Tibial nerve (tissue), 4 donors: Measurements from ENCODE around the gene C2CD2L. TPM values are rescaled to one million over a fixed set of nuclear protein-coding genes. Genes with fewer than 3 reads are reported as not detected.
"Not testable (repeated sequence)": the region's sequence is repeated elsewhere in the genome, so short reads cannot be mapped to it uniquely, and the experiment has no call there.

Experiments used
- DNase-seq, 2 donors: peaks; one replicate each; pipeline ENCODE4 v3.0.0-alpha.2; 2019; ENCODE audit warnings: low spot score in 2 of 2
- H3K27ac ChIP-seq, 4 donors: fragments of 200-600 bp; sonication (generic) in 3 of 4; one replicate each; pipeline ENCODE4 v1.5.1; 2017 to 2019; ENCODE audit warnings: mild to moderate bottlenecking in 1 of 4
- H3K27me3 ChIP-seq, 2 donors: fragments of 200-600 bp; sonication (generic) in 1 of 2; one replicate each; pipeline versions ENCODE4 v1.5.1 to v1.6.0; 2017 to 2019
- H3K36me3 ChIP-seq, 3 donors: fragments of 200-600 bp; sonication (generic); one replicate each; pipeline ENCODE4 v1.5.1; 2018 to 2019
- H3K4me1 ChIP-seq, 4 donors: fragments of 200-600 bp; sonication (generic) in 3 of 4; one replicate each; pipeline ENCODE4 v1.5.1; 2017 to 2019
- H3K4me3 ChIP-seq, 4 donors: fragments of 200-600 bp; sonication (generic) in 3 of 4; one replicate each; pipeline ENCODE4 v1.5.1; 2017 to 2019; ENCODE audit warnings: mild to moderate bottlenecking in 1 of 4, moderate library complexity in 1 of 4
- H3K9me3 ChIP-seq, 4 donors: fragments of 200-600 bp; sonication (generic) in 3 of 4; one replicate each; pipeline ENCODE4 v1.5.1; 2017 to 2019
- EP300 ChIP-seq, 2 donors: sonication (generic); formaldehyde crosslinking; IDR thresholded peaks; one replicate each; pipeline ENCODE4 v1.6.1; 2017; ENCODE audit warnings: antibody characterized with exemption in 2 of 2, mild to moderate bottlenecking in 1 of 2
- POLR2A ChIP-seq, 2 donors: fragments of 450-650 bp; IDR thresholded peaks; one replicate each; pipeline ENCODE4 v1.6.1; 2017; ENCODE audit warnings: antibody characterized with exemption in 2 of 2, mild to moderate bottlenecking in 2 of 2, moderate library complexity in 2 of 2
- WGBS, 2 donors: methylation state at CpG; one replicate each; pipeline ENCODE4 v1.1.5; 2018; 5-methylcytosine and 5-hydroxymethylcytosine counted together
- total RNA-seq, 4 donors: library from RNA; depleted of rRNA; stranded (reverse); fragments of >200 nt; gene quantifications; one replicate each; pipeline ENCODE4 v1.1.0, GENCODE V29; 2016
- TF ChIP-seq, protein P1 (sequence below), 5 experiments: fragments of 200-600 bp in 3 of 5; fragments of 450-650 bp in 2 of 5; sonication (generic) in 3 of 5; IDR thresholded peaks; one replicate each; pipeline ENCODE4 v1.5.1; 2016 to 2019; ENCODE audit warnings: antibody characterized with exemption in 5 of 5, mild to moderate bottlenecking in 3 of 5, moderate library complexity in 2 of 5

The C2CD2L gene
- total RNA-seq, 4 donors from 2014 or later: 11.4 to 13.8 (median 12.3) TPM

DNA sequence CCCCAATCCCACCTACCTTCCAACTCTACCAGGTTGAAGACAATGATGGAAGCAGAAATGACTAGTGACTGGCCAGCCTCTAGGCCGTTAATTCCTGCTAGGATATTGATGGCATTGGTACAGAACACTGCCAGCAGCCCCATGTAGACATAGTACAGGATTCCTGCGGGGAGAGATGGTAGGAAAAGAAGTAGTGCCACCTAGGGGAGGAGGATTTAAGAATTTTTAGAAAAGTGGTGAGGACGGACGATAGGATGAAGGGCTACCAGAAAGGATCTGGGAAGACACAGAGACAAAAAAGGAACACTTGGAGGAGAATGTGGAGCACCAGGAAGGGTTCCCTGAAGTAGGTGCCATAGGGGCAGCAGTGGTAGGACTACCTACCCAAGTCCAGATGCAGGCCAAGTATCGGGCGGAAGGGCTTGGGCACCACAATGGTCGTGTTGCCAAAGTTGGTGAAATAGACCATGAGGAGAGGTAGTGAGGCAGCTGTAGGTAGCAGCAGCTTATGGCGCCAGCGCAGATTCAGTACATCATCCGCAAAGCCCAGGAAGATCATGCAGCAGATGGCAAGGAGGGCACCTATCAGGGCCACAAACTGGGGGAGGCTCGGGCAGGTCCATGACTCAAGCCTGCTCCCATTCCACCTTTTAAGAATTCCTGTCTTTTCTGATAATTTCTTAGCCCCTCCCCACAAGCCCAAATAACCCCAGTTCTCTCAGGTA lies 6.7 kb upstream of the C2CD2L start:
- H3K9me3 ChIP-seq: no peaks in the 10 kb centered on the region
- peaks cover 0 to 24% (median 10%) of the 10 kb centered on the region in 3 donors for H3K36me3 ChIP-seq
- no peaks in the 10 kb centered on the region for H3K27me3 ChIP-seq
- H3K4me1 ChIP-seq: peaks cover 0 to 42% (median 24%) of the 10 kb centered on the region in 4 donors
- 44 to 48% methylated on average over 11 of the region's 11 CpGs for WGBS, 2 donors
- DNase-seq: no peak
- H3K4me3 ChIP-seq: peak overlapping the region; percentile 74 to 88 (median 77)
- no peak for TF ChIP-seq EP300 (IDR thresholded peaks at IDR 0.05)
- TF ChIP-seq, protein P1, sequence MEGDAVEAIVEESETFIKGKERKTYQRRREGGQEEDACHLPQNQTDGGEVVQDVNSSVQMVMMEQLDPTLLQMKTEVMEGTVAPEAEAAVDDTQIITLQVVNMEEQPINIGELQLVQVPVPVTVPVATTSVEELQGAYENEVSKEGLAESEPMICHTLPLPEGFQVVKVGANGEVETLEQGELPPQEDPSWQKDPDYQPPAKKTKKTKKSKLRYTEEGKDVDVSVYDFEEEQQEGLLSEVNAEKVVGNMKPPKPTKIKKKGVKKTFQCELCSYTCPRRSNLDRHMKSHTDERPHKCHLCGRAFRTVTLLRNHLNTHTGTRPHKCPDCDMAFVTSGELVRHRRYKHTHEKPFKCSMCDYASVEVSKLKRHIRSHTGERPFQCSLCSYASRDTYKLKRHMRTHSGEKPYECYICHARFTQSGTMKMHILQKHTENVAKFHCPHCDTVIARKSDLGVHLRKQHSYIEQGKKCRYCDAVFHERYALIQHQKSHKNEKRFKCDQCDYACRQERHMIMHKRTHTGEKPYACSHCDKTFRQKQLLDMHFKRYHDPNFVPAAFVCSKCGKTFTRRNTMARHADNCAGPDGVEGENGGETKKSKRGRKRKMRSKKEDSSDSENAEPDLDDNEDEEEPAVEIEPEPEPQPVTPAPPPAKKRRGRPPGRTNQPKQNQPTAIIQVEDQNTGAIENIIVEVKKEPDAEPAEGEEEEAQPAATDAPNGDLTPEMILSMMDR (IDR thresholded peaks at IDR 0.05): peak in 1 of 5 experiments; percentile 13
- peak overlapping the region in 1 of 4 donors; percentile 93 for H3K27ac ChIP-seq

DNA sequence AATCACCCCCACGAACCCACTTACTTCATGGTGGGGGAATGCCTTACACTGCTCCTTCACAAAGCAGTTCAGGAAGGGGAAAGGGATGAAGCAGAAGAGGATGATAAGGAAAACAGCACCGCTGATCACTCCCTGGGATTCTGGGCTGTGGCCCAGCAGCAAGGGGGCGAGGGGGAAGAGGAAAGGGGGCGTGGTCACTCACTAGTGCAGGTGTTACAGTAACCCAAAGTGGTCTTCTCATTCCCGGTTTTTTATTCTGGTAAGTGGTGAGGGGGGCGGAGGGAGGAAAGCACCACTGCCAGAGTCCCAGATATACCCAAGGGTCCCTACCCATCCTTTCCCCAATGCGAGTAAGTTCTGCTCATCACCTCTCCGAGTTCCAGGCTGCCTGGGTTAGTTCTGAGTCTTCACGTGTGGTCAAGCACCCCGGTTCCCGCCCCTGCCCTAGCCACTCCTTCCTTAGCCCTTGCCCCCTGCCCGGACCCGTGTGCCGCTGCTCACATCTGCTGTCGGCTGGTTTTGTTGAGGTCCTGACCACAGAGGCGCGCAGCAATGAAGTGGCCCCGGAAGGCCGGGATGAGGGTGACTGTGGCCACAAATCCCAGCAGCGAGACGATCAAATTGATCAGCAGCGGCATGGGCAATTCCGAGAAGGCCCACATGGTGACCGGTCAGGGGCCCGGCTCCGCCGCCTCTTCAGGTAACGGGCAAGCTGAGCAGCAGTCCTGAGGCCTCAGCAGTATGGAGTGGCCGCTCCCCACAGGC lies 6.0 kb upstream of the C2CD2L start:
- TF ChIP-seq POLR2A (IDR thresholded peaks at IDR 0.05) (no peak), EP300 (IDR thresholded peaks at IDR 0.05) (no peak)
- TF ChIP-seq, protein P1 (IDR thresholded peaks at IDR 0.05): no peak
- Histone ChIP-seq H3K4me1 (peaks cover 0 to 38% (median 21%) of the 10 kb centered on the region in 4 donors), H3K36me3 (peaks cover 0 to 21% (median 10%) of the 10 kb centered on the region in 3 donors), H3K27me3 (no peaks in the 10 kb centered on the region), H3K4me3 (peak overlapping the region; percentile 74 to 88 (median 77)), H3K9me3 (no peaks in the 10 kb centered on the region), H3K27ac (peak overlapping the region; percentile 85 to 96 (median 90))
- DNase-seq: no peak
- WGBS, 2 donors: 0 to 2% methylated on average over 19 to 28 of the region's 29 CpGs

DNA sequence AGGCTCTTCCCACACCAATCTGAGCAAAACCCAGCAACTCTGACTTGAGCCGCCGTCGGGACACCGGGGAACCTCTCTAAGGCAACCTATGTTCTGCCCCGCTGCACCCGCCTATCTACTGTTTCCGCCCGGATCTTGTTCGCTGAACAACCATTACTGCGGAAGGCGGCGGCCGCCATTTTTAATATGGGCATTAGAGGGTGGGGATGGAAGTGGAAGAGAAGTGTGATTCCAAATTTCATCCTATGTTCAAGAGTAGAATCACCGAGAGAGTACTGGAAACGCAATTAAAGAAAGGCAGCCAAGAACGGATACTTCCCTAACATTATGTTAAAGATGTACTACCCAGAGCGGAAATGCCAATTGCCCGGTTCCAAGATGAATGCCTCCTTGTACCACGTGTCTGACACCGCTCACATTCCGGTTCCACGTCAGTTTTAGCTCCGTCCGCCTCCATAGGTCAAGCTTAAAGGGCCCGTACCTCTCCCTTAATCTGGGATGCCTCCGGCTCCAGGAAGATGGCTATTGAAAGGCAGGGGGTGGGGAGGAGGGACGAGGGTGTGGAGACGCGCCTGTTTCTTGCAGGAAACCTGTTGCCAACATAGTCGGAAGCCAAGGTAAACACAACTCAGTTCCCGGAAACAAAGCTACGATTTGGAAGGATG lies 5.3 kb upstream of the C2CD2L start, which contains the start of gene DPAGT1:
Gene DPAGT1 (minus strand): TSS at position 95 of the 665 bp plus-strand sequence. CDS start 198 bp downstream, outside the sequence.
- peak within 1 kb of the TSS; percentile 85 to 96 (median 90) for H3K27ac ChIP-seq
- no peaks in the 10 kb centered on the region for H3K9me3 ChIP-seq
- no peaks in the 10 kb centered on the region for H3K27me3 ChIP-seq
- peaks cover 0 to 14% (median 10%) of the 10 kb centered on the region in 3 donors for H3K36me3 ChIP-seq
- TF ChIP-seq POLR2A (IDR thresholded peaks at IDR 0.05) (peak in 1 of 2 donors; percentile 40), EP300 (IDR thresholded peaks at IDR 0.05) (peak; percentile 34 to 81)
- TF ChIP-seq, protein P1 (IDR thresholded peaks at IDR 0.05): no peak
- peak; percentile 77 to 90 for DNase-seq
- H3K4me1 ChIP-seq: peaks cover 0 to 44% (median 27%) of the 10 kb centered on the region in 4 donors
- peak within 1 kb of the TSS; percentile 74 to 88 (median 77) for H3K4me3 ChIP-seq
- WGBS, 2 donors: 0 to 1% methylated on average over 31 to 32 of the region's 32 CpGs

DNA sequence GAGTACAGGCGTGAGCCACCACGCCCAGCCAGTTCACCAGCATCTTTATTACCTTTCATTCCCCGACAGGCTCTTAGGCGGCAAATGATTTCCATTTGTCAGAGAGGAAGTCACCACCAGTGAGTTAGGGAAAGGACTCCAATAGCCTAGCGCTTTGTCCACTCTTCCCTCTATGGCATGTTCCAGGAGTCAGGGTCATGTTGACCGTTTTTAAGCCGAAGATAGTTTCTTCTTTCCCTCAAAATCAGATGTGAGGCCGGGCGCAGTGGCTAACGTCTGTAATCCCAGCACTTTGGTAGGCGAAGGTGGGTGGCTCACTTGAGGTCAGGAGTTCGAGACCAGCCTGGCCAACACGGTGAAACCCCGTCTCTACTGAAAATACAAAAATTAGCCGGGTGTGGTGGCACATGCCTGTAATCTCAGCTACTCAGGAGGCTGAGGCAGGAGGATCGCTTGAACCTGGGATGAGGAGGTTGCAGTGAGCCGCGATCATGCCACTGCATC lies 3.9 kb upstream of the C2CD2L start:
- H3K27me3 ChIP-seq, H3K9me3 ChIP-seq, DNase-seq, H3K36me3 ChIP-seq: not testable (repeated sequence)
- peaks cover 0 to 49% (median 30%) of the 10 kb centered on the region in 4 donors for H3K4me1 ChIP-seq
- 83 to 86% methylated on average over 15 to 18 of the region's 18 CpGs for WGBS, 2 donors
- H3K4me3 ChIP-seq: peak overlapping the region in 1 of 4 donors; percentile 78
- H3K27ac ChIP-seq: peak overlapping the region; percentile 85 to 96 (median 90)

DNA sequence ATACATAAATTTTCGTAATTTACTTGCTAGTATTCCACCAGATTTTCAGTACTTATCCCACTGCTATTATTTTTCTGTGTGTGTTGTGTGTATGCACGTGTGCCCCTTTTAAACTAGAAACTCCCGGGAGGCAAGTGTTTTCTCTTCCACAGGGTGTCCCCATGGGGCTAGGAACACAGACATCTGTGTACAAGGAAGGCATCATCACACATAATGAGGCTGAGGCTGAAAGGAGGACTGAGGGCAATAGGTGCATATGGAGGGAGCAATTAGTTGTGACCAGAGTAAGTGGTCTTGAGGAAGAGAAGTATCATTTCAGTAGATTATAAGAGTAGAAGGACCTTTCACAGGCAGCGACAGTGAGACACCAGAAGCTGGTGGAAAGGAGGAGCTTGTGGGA lies 3.4 kb upstream of the C2CD2L start:
- Histone ChIP-seq H3K27ac (peak overlapping the region in 1 of 4 donors; percentile 93), H3K4me1 (peaks cover 0 to 55% (median 36%) of the 10 kb centered on the region in 4 donors), H3K9me3 (no peaks in the 10 kb centered on the region), H3K4me3 (no peak overlapping the region), H3K27me3 (no peaks in the 10 kb centered on the region), H3K36me3 (no peaks in the 10 kb centered on the region)
- no peak for DNase-seq
- no peak for TF ChIP-seq EP300 (IDR thresholded peaks at IDR 0.05)
- no peak for TF ChIP-seq POLR2A (IDR thresholded peaks at IDR 0.05)
- TF ChIP-seq, protein P1 (IDR thresholded peaks at IDR 0.05): no peak
- WGBS, 2 donors: 50 to 52% methylated on average over 4 of the region's 4 CpGs
